Umbilical cord (tissue), 2 donors: ENCODE results near the gene SLC45A1. TPM values are rescaled to one million over a fixed set of nuclear protein-coding genes. Genes with fewer than 3 reads are reported as not detected.

Experiments
- DNase-seq: peaks from one replicate; pipeline ENCODE4 v3.0.0-alpha.2; 2015; ENCODE audit warnings: low spot score
- total RNA-seq: library from RNA; depleted of rRNA; stranded (reverse); fragments of >200 nt; gene quantifications from one replicate; pipeline ENCODE4 v1.2.3, GENCODE V29; 2014; ENCODE audit warnings: low replicate concordance; ENCODE audit not compliant: insufficient read depth

Gene SLC45A1
- total RNA-seq, 1 donor from 2014 or later = 1.2 TPM

DNA sequence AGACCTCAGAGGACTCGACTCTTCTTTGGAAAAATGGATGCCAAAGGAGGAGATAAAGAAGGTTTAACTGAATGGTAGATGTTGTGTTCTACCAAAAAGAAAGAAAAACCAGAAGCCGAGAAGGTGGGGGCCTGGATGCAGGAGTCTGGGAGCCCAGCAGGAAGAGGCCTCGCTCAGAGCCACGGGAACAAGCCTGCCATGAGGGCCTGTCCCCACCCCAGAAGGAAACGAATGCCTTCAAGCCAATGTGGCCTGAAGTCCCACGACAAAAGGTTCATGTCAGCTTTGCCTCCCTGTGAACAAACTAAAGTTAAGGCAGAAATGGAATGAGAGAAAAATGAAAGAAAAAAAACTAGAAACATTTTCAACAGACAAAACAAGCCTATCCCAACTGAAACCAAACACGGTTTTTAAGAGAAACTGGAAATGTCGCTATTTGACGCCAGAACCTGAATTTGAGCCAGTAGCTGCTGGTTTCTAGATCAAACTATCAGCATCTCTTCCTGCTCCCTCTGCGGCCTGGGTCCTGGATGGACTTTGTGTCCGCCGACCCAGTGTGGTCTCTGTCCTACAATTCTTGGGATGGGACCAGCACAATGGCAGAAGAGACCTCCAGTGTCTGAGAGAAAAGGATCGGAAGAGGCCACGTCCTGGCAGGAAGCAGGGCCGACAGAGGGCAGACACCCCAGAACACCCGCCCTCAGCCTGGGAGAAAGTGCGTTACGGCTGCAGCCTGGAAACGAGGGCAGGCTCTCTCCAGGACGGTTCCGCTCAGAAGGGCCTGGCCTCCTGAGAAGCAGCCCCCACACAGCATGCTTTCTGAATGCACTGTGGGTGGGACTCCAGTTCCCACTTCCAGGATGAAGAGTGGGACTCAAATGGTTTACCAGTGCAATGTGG lies 35.2 kb downstream of the SLC45A1 start:
- DNase-seq = no peak

DNA sequence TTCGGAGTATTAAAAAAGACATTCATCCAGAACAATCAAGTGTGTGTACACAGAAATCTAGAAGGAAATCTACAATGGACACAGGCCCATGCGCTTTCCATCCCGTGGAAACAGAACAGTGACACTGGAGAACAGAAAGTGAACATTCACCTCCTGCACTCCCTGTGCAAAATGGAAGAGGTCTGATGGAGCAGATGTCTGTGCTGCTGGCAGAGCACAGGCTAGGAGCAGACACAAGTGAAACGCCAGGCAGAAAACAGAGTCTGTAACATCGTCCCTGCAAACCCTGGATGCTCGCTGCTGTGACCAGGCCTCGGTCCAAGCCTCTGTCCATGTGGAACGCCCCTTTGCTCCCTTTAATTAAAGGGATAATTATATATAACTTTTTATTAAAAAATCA lies 36.1 kb downstream of the SLC45A1 start:
- DNase-seq = no peak

DNA sequence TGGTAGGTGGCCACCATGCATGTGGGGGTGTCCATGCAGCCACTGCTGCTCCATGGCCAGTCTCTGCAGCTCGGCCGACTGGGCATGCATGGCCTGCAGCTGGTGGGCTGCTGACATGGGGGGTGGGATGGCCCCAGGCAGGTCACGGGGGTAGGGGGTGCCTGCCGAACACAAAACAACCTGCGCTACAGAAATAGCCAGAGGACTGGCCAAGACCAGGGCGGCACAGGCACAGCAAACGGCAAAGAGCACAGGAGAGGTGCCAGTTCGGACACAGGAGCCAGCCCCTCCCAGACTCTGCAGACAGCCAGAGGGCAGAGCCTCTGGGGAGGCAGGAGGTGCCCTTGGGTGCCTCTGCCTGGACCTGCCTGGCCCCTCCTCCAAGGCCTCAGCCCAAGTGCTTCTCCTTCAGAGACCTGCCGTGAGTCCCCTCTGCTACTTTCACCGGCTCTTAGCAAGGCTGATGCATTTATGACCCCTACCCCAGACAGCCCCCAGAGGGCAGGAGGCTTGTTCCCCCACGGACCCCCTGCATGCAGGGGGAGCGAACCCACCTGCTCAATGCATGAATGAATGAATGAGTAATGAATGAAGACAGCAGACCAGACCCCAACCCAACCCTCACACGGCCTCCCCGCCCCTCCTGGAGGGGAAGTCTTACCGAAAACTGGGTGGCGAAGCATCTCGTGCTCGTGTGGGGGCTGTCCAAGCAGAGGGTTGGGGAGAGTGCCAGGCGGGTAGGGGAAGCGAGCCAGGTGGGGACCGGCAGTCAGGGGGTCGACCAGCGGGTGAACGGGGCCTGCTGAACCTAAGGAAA lies 37.7 kb downstream of the SLC45A1 start:
- no peak for DNase-seq

DNA sequence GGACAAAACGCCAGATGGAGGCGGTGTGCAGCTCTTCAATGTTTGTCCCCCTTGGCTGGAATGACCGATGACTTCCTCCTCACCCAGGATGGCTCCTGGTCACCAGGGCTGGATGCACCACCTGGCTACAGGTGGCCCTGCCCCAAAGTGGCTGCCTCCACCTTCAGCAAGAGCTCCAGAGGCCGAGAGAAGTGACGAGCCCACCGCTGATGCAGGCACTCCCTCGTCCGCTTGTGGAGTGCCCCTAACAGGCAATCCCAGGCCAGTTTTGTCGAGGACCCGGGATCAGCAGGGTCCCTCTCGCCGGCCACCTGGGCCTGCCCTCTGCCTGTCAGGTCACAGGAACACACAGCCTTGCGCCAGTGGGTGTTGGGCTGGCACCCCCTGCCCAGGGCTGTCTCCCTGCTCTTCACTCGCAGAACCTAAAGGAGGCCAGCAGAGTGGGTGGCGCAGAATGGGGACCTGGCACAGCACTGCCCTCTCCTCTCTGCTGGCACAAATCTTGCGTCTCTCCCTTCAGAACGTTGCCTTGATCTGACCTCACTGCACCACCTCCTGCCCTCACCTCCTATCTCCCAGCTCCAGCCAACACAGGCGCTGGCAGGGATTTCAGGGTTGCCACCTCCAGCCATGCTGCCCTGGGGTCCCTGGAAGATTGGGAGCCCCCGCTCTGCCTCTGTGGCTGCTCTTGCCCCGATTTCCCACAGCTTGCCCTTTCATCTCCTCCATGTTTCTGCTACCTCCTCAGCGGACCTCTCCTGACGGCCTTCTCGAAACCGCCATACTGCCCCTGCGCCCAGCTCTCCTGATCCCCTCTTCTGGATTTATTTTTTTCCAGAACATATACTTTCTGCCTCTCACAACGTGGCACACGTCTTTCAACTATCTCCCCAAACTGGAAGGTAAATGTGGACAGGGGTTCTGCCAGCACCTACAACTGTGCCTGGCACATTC lies 38.6 kb downstream of the SLC45A1 start:
- DNase-seq = no peak

DNA sequence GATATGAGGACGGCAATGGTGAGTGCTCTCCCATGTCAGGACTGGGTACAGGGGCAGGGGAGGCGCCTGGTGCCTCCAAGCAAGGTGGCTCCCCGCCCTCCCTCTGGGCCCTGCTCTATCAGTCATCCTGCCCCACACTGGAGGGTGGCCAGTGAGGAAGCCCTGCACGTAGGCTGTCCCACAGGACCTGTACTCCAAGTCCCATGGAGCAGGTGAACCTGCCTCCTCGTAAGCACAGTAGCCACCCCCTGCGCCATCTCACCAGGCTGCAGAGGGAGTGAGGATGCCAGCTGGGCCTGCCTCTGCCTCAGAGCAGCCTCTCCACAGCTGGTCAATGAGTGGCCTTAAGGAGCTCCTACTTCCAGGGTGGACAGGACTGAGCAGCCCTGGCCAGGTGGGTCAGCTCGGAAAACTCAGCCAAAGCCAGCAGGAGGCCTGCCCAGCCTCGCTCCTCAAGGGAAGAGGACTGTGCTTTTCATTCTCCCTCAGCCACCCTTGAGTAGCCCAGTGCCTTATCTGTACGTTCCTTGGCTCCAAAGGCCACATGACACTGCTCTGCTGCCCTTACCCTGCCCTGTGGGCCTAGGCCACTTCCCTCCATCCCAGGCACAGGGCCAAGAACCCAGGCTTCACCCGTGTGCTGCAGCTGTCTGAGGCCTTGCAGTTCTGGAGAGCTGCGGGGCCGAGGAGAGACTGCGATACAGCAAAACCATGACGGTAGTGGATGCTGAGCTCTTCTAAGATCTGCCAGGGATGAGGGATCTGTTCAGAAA lies 39.6 kb downstream of the SLC45A1 start:
- DNase-seq = no peak

DNA sequence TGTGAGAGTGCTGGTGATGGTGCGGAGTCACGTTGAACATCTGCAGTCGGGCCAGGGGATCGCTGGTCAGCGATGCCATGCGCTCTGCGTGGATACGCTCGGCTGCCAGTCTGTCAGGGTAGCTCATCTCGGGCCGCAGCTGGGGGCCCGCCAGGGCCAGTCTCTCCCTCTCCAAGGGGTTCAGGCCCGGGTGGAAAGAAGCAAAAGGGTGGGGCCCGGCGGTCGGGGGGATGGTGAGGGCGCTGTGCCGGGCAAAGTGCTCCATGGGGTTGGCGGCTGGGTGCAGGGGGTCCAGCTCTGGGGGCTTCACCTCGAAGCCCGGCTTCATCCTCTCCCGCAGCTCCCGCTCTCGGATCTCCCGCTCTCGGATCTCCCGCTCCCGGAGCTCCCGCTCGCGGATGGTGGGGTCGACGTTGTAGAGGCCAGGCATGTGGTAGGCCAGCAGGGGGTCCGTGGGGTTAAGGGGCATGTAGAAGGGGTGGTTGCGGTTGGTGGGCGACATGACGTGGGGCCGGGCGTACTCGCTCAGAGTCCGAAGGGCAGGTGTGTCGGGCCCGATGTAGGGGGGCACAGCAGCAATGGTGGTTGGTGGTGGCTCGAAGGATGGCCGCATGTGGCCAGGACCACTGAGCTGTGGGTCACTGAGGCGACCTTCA lies 40.5 kb downstream of the SLC45A1 start:
- no peak for DNase-seq

DNA sequence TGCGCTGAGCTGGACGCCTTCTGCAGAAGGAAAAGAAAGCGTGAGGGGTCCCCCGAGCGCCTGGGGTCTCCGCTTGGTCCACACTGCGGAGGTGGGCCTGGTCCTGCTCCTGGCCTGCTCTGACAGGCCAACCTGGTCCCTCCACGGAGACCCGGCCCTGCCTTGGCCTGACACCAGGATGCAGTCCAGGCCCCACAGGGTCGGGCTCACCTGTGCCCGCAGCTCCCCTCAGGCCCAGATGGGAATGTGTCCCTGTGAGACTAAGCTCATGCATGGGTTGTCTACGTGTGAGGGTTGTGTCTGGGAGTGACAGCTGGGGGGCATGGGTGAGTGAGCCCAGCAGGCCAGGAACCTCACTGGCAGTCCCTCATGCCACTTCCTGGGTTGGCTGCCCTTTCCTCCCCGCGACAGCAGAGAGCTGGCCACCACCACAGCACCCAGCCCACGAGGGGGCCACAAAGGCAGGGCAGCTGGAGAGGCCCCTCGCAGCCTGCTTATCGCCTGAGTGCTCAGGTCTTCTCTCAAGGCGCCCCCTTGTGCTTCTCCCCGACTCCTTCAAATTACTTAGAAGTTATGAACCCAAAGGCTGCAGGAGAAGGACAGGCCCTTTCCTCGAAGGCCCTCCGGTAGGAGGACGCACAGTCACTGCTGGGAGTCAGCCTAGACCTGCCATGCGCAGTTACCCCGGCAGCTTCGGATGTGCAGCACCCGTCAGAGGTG lies 41.1 kb downstream of the SLC45A1 start:
- no peak for DNase-seq

DNA sequence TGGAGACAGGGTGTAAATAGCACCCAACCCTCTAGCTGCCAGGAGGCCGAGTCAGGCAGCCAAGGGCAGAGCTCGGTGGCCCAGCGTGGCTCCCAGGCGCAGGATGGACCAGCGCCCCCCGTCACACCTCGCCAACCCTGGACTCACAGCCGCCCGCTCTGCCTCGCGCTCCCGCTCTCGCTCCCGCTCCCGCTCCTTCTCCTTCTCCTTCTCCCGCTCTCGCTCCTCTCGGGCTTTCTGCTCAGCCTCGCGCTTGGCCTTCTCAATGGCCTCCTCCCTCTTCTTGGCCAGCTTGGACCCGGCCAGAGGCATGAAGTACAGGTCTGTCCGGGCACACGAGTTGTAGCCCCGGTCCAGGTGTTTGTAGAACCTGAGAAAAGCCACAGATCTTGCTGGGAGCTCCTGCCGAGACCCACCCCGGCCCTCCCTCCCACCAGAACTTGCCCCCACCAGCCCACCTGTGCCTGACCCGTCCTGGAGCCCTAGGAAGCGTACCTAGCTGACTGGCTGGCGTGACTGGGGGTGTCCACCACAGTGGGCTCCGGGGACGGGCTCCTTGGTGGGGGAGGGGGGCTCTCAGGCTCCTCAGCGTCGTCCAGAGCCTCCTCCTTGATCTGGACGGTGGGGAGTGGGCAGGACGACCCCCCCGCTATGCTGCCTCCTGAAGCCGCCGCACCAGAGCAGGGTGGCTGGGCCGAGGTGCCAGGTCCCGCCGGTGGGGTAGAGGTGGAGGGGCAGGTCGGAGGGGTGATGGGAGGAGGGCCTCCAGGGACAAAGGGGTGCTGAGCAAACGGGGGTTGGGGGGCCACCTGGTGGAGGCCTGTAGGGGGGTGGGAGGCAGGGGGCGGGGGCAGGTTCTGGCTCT lies 41.9 kb downstream of the SLC45A1 start:
- no peak for DNase-seq

DNA sequence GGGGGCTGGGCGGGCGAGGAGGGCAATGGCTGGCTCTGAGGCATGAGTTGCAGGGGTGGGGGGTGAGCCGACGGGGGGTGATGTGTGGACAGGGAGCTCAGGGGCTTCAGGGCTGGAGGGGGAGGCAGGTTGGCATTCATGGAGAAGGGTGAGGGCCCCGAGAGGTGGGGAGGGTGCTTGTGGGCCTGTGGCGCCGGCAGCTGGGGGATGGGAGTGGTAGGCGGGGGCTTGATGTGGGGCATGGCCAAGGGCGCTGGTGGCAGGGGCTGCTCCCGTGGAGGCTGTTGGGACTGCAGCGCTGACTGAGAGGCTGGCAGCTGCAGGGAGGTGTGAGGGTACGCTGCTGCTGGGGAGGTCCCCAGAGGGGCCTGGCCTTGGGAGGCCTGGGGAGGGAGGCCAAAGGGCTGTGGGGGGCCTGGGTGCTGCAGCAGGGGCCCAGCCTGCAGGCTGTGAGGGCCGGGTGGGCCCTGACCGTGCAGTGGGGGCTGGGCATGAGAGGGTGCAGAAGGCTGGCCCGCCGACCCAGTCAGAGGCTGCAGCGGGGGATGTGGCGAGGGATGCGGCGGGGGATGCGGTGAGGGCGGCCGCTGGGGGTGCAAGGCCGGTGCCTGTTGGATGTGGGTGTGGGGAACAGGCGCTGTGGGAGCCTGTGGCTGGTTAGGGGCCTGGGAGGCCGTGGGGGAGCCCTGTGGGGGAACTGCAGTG lies 42.7 kb downstream of the SLC45A1 start:
- no peak for DNase-seq

DNA sequence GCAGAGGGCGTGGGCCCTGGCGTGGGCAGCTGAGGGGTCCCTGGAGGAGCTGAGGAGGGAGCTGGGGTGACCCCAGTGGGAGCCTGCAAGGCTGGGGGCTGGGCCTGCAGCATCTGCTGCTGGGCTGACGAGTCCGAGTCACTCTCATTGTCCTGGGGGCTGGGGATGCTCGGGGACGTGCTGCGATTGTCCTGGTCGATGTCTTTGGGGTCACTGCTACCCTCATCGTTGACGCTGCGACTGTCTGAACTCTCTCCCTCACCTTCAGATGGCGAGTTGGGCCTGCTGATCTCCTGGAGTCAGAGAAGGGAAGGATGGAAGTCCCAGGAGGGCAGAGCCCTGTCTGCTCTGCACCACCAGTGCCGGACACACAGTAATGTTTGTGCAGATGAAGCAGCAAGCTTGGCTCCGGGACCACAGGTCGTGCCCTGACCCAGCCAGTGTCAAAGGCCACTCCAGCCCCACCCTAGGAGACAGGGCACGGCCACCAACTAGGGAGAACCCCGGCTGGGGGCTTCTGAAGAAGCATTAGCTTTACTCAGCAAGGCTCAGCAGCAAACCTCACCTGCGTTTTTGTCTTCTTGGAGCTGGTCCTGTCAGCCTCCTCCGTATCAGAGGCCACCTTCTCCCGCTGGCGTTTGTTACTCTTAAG lies 43.4 kb downstream of the SLC45A1 start:
- DNase-seq = no peak

DNA sequence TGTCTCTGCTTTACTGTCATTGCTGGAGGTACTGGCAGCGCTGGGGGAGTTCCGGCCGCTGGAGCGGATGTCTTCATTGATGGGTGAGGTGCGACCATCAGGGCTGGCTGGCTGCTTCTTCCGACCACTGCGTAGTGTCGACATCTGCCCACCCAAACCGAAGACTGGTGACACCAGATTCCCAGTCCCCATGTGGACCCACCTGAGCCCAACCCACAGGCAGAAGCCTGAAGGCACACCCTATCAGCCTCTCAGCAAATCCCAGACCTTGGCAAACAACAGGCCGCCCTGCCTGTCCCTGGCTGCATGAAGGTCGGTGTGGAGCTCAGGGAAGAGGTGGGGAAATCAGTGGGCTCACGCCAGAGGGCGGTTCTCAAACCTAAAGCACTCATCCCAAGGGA lies 44.8 kb downstream of the SLC45A1 start:
- no peak for DNase-seq

DNA sequence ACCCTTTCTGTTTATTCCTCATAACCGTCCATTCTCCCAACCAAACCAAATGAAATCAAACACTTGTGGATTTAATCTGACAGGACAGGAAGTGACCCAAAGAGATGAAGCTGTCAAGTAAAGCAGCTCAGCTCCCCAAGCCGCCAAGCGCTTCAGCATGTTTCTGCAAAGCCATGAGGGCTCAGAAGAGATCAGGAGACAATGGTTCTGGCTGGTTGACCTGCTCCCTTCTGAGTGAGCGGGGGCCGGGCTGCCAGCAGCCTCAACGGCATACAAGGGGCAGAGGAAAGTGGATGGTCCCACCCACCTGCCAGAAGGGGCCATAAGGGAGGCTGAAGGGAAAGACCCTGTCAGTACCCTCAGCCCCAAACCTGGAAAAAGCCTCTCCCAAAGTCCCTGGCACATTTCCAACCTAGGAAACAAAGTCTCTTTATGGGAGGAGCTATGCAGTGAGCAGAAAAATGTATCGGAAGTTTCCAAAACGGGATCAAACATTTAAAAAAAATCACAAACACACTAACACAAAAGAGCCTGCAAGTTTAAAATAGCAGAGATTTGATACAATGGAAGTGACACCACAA lies 45.4 kb downstream of the SLC45A1 start:
- no peak for DNase-seq

DNA sequence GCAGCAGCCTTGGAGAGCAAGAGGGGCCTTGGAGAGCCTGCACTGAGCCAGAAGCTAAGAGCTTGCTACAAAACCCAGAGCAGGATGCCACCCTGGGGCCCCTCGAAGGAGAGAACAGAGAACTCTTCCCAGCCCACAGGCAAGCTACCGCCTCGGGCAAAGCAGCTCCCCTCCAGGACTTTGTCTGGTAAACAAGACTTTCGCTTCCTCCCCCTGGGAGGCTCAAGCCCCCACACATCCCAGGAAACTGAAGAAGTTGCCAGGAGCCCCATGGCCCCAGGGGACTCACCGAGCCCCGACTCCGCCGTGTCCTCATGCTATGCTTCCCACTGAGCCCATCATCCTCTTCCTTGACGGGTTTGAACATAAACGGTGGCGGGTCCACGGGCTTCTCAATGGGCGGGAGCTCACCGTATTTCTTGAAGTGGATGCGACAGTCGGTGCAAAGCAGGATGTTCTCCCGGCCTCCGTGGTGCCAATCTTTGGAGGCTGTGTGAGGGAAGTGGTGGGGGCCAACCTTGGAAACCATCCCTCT lies 45.9 kb downstream of the SLC45A1 start:
- no peak for DNase-seq

DNA sequence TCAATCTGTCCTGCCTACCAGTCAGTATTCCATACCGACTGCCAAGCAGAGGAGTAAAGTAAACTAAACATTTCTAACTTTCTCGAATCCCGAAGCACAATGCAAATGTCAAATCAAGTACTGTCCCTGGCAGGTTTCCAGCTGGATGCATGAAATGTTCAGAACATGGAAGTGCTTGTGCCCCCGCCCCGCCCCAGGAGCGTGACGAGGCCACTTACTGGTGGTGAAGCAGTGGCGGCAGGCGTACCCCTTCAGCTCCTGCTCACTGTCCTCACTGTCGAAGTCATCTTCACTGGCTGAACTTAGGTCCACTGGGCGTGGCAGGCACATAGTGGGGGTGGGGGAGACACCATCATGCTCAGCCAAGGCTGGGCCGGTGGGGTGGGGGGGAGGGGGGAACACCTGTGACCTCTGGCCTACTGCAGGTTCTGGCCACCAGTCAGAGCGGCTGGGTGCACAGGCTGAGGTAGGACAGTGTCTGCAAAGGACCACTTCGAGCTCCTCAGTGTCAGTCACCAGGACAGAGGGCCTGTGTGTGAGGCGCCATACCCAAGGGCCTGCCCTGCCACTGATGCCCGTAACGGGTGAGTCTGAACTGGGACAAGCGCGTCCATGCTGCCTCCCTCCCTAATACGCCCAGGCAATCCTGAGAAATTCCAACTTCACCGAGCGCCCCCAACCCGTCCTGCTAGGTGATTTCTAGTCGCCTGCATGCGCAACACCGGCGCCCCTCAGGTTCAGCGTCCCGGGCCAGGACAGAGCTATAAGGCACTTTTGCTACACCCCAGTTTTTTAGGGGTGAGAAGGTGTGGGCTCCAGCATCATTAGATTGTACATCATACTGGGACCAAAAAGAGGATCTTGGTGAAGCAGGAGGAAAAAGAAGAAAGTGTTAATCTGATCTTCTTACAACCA lies 46.9 kb downstream of the SLC45A1 start:
- DNase-seq = no peak

DNA sequence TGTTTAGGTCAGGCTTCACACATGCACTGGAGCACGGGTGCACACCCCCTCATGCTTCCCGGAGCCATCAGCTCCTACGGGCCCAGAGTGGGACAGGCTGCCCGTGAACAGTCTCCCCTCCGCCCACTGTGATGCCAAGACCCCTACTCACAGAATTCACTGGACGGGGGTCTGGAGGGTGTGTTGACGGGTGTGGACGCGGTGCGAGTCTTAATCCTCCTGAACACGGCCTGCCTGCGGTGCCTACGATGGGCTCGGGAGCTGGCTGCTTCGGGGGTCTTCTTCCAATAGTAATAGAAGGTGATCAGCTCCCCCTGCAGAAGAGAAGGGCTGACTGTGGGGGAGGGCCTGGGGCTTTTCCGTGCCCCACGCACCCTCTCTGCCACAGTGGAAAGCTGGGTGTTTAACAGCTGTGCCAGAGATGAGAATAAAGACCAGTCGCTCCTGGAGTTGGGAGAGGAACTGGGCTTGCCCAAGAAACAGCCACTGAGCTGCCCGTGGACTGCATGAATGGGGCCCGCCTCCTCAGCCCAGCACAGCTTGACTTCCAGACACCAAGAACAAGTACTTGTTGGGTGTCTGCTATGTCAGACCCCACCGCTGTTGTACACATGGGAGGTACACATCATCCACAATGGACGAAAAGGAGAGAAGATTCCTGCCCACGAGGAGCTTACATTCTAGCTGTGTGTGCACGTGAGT lies 47.9 kb downstream of the SLC45A1 start:
- no peak for DNase-seq
